ENCODE measurements around the gene RFX2.
A peak's percentile ranks its signal among the peaks of the same experiment; 100 is the strongest.

The RFX2 gene

GRCh38 chr19:5952193-5953029, 157.9 kb downstream of the RFX2 start:
- ATAC-seq (replicated peaks): no peak
- H3K9me3 Mint-ChIP-seq: no peaks in the 10 kb centered on the region
- DNase-seq: no peak
- peak overlapping the region; percentile 90 to 92 for H3K27ac Mint-ChIP-seq
- no peaks in the 10 kb centered on the region for H3K27me3 Mint-ChIP-seq
- H3K36me3 Mint-ChIP-seq (ENCODE audit: insufficient read depth): peaks cover 27% of the 10 kb centered on the region
- peaks cover 74% of the 10 kb centered on the region in 2 donors for H3K4me1 Mint-ChIP-seq (ENCODE audit: low read depth in 2 of 2)
- peak overlapping the region in 1 of 2 donors; percentile 60 for H3K4me3 Mint-ChIP-seq

- no peak for DNase-seq
- no peak for ATAC-seq (replicated peaks)
- Mint-ChIP-seq H3K9me3 (no peaks in the 10 kb centered on the region), H3K4me3 (peak overlapping the region in 1 of 2 donors; percentile 21), H3K36me3 (ENCODE audit: insufficient read depth) (peaks cover 23% of the 10 kb centered on the region), H3K27me3 (no peaks in the 10 kb centered on the region), H3K27ac (peak overlapping the region; percentile 89 to 92), H3K4me1 (ENCODE audit: low read depth in 2 of 2) (peaks cover 70 to 71% of the 10 kb centered on the region in 2 donors)
These were observed 158.9 kb downstream of the RFX2 start for GRCh38 chr19:5951338-5951861.

GRCh38 chr19:5950741-5951140, 159.6 kb downstream of the RFX2 start:
- H3K27ac Mint-ChIP-seq: peak overlapping the region; percentile 89 to 92
- DNase-seq (no peak), ATAC-seq (replicated peaks) (no peak)
- H3K4me1 Mint-ChIP-seq (ENCODE audit: low read depth in 2 of 2): peaks cover 71% of the 10 kb centered on the region in 2 donors
- peak overlapping the region; percentile 64 to 72 for H3K4me3 Mint-ChIP-seq
- peaks cover 25% of the 10 kb centered on the region for H3K36me3 Mint-ChIP-seq (ENCODE audit: insufficient read depth)
- H3K9me3 Mint-ChIP-seq: no peaks in the 10 kb centered on the region
- H3K27me3 Mint-ChIP-seq: no peaks in the 10 kb centered on the region

- Mint-ChIP-seq H3K36me3 (ENCODE audit: insufficient read depth) (peaks cover 24% of the 10 kb centered on the region), H3K4me1 (ENCODE audit: low read depth in 2 of 2) (peaks cover 71 to 75% of the 10 kb centered on the region in 2 donors), H3K4me3 (peak overlapping the region; percentile 64 to 72), H3K9me3 (no peaks in the 10 kb centered on the region), H3K27ac (peak overlapping the region; percentile 89 to 92), H3K27me3 (no peaks in the 10 kb centered on the region)
- ATAC-seq (replicated peaks) (peak; percentile 56), DNase-seq (no peak)
These were observed 160.5 kb downstream of the RFX2 start for GRCh38 chr19:5949792-5950305.

GRCh38 chr19:5948752-5949564, 161.3 kb downstream of the RFX2 start:
- H3K36me3 Mint-ChIP-seq (ENCODE audit: insufficient read depth): peaks cover 20% of the 10 kb centered on the region
- DNase-seq (no peak), ATAC-seq (replicated peaks) (peak; percentile 38)
- peaks cover 68 to 76% of the 10 kb centered on the region in 2 donors for H3K4me1 Mint-ChIP-seq (ENCODE audit: low read depth in 2 of 2)
- peak overlapping the region; percentile 89 to 92 for H3K27ac Mint-ChIP-seq
- peak overlapping the region; percentile 64 to 72 for H3K4me3 Mint-ChIP-seq
- H3K27me3 Mint-ChIP-seq: no peaks in the 10 kb centered on the region
- H3K9me3 Mint-ChIP-seq: no peaks in the 10 kb centered on the region

GRCh38 chr19:5947435-5947834, 162.9 kb downstream of the RFX2 start:
- H3K4me3 Mint-ChIP-seq: peak overlapping the region; percentile 2 to 54
- peak overlapping the region; percentile 89 to 92 for H3K27ac Mint-ChIP-seq
- peaks cover 57 to 75% of the 10 kb centered on the region in 2 donors for H3K4me1 Mint-ChIP-seq (ENCODE audit: low read depth in 2 of 2)
- no peaks in the 10 kb centered on the region for H3K9me3 Mint-ChIP-seq
- DNase-seq (no peak), ATAC-seq (replicated peaks) (no peak)
- H3K27me3 Mint-ChIP-seq: no peaks in the 10 kb centered on the region
- peaks cover 23% of the 10 kb centered on the region for H3K36me3 Mint-ChIP-seq (ENCODE audit: insufficient read depth)

GRCh38 chr19:5943623-5944022, 166.7 kb downstream of the RFX2 start:
- H3K27me3 Mint-ChIP-seq: no peaks in the 10 kb centered on the region
- peaks cover 30% of the 10 kb centered on the region for H3K36me3 Mint-ChIP-seq (ENCODE audit: insufficient read depth)
- ATAC-seq (replicated peaks) (no peak), DNase-seq (no peak)
- peaks cover 31 to 52% of the 10 kb centered on the region in 2 donors for H3K4me1 Mint-ChIP-seq (ENCODE audit: low read depth in 2 of 2)
- H3K4me3 Mint-ChIP-seq: no peak overlapping the region
- no peaks in the 10 kb centered on the region for H3K9me3 Mint-ChIP-seq
- peak overlapping the region; percentile 28 to 44 for H3K27ac Mint-ChIP-seq
